H1 (cell line): ENCODE measurements around the gene GRAMD4. TPM values are rescaled to one million over a fixed set of nuclear protein-coding genes. Genes with fewer than 3 reads are reported as not detected.

Experiments used
- CTBP2 ChIP-seq: IDR thresholded peaks from 2 replicates; pipeline ENCODE4 v1.7.0; 2011; ENCODE audit warnings: borderline replicate concordance, mild to moderate bottlenecking, moderate library complexity, mixed read lengths, low read length; ENCODE audit not compliant: insufficient read depth, insufficient read length
- KDM5A ChIP-seq: fragments of 200-600 bp; IDR thresholded peaks from 2 replicates; pipeline ENCODE4 v1.7.1; 2012; ENCODE audit warnings: mild to moderate bottlenecking, low read length, inconsistent platforms, mixed read lengths
- SRF ChIP-seq: IDR thresholded peaks from 2 replicates; pipeline ENCODE4 v1.6.1; 2011; ENCODE audit warnings: mild to moderate bottlenecking, low read depth, low read length, moderate library complexity
- polyA plus RNA-seq, 7 experiments: library from polyadenylated mRNA; depleted of rRNA in 3 of 7; stranded (reverse) in 5 of 7; unstranded in 2 of 7; fragments of >200 nt in 5 of 7; fragments of 200-250 nt in 2 of 7; gene quantifications; 1 replicate in 5 of 7; 2 replicates in 1 of 7; 4 replicates in 1 of 7; pipeline versions ENCODE4 v1.2.1 to v1.2.3, GENCODE V29; 2011 to 2013; ENCODE audit warnings: missing spikeins in 2 of 7, mixed read lengths in 2 of 7
- total RNA-seq: library from RNA; stranded (reverse); fragmentation: NEBNext Ultra II Directional; extraction: Animal tissue kit (Norgen Biotek cat#: 25700); gene quantifications from 2 replicates; pipeline ENCODE4 v1.2.1, GENCODE V29; 2021

The GRAMD4 gene
- total and polyA plus RNA-seq, 2 of the 8 experiments (the other 6 are each of a cell fraction or from before 2014, with no cell fraction given): 7.9 to 25.6 TPM

- TF ChIP-seq CTBP2: no peak
- no peak for TF ChIP-seq KDM5A
- no peak for TF ChIP-seq SRF
Observed at GRCh38 chr22:46672731-46673130, 52.5 kb downstream of the GRAMD4 start (continued).
